ENCODE data around the gene TAF1D.

DNA sequence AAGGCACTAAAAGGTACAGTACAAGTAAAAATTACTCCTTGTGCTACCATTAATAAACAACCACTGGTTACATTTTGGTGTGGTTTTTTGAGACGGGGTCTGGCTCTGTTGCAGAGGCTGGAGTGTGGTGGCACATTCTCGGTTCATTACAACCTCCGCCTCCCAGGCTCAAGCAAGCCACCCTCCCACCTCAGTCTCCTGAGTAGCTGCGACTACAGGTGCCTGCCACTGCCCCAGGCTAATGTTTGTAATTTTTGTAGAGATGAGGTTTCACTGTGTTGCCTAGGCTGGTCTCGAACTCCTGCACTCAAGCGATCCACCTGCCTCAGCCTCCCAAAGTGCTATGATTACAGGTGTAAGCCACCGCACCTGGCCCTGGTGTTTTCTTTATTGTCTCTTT lies 20.8 kb downstream of the TAF1D start:
- TF ChIP-seq EP300 (IDR thresholded peaks at IDR 0.05) (no peak), POLR2AphosphoS5 (IDR thresholded peaks at IDR 0.05) (no peak), POLR2A (IDR thresholded peaks at IDR 0.05) (no peak)
- TF ChIP-seq, protein P1, sequence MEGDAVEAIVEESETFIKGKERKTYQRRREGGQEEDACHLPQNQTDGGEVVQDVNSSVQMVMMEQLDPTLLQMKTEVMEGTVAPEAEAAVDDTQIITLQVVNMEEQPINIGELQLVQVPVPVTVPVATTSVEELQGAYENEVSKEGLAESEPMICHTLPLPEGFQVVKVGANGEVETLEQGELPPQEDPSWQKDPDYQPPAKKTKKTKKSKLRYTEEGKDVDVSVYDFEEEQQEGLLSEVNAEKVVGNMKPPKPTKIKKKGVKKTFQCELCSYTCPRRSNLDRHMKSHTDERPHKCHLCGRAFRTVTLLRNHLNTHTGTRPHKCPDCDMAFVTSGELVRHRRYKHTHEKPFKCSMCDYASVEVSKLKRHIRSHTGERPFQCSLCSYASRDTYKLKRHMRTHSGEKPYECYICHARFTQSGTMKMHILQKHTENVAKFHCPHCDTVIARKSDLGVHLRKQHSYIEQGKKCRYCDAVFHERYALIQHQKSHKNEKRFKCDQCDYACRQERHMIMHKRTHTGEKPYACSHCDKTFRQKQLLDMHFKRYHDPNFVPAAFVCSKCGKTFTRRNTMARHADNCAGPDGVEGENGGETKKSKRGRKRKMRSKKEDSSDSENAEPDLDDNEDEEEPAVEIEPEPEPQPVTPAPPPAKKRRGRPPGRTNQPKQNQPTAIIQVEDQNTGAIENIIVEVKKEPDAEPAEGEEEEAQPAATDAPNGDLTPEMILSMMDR (IDR thresholded peaks at IDR 0.05), result no peak

Data from sigmoid colon (tissue), 4 donors.